ENCODE results near the gene GYPB.
"Not testable (repeated sequence)": the region's sequence is repeated elsewhere in the genome, so short reads cannot be mapped to it uniquely, and the experiment has no call there.

Gene GYPB

GRCh38 chr4:144008602-144009001 is 10.6 kb downstream of the GYPB start:
- not testable (repeated sequence) for DNase-seq

- not testable (repeated sequence) for DNase-seq
These were observed 11.2 kb downstream of the GYPB start for GRCh38 chr4:144007960-144008359.

- DNase-seq: not testable (repeated sequence)
These were observed 12.9 kb downstream of the GYPB start for GRCh38 chr4:144006200-144006803.

GRCh38 chr4:144005558-144005953 is 13.6 kb downstream of the GYPB start:
- not testable (repeated sequence) for DNase-seq

- DNase-seq: not testable (repeated sequence)
These were observed 14.2 kb downstream of the GYPB start for GRCh38 chr4:144004868-144005557.

- DNase-seq: not testable (repeated sequence)
These were observed 15.3 kb downstream of the GYPB start for GRCh38 chr4:144003890-144004265.

- not testable (repeated sequence) for DNase-seq
These were observed 15.8 kb downstream of the GYPB start for GRCh38 chr4:144003205-144003889.

- DNase-seq: not testable (repeated sequence)
These were observed 18.7 kb downstream of the GYPB start for GRCh38 chr4:144000331-144000995.

GRCh38 chr4:143996193-143996592 is 23.0 kb downstream of the GYPB start:
- DNase-seq: not testable (repeated sequence)

- DNase-seq: not testable (repeated sequence)
These were observed 27.4 kb downstream of the GYPB start for GRCh38 chr4:143991761-143992160.

GRCh38 chr4:143990717-143991116 is 28.5 kb downstream of the GYPB start:
- DNase-seq: peak; percentile 5

- DNase-seq: no peak
These were observed 33.0 kb downstream of the GYPB start for GRCh38 chr4:143986180-143986579.

- DNase-seq: not testable (repeated sequence)
These were observed 38.4 kb downstream of the GYPB start for GRCh38 chr4:143980776-143981175.

- not testable (repeated sequence) for DNase-seq
These were observed 43.7 kb downstream of the GYPB start for GRCh38 chr4:143975527-143975926.

GRCh38 chr4:143974021-143974420 is 45.2 kb downstream of the GYPB start:
- DNase-seq: not testable (repeated sequence)

- DNase-seq: no peak
These were observed 58.1 kb downstream of the GYPB start for GRCh38 chr4:143961075-143961474.

GRCh38 chr4:143955306-143955705 is 63.9 kb downstream of the GYPB start:
- DNase-seq: not testable (repeated sequence)

- not testable (repeated sequence) for DNase-seq
These were observed 67.7 kb downstream of the GYPB start for GRCh38 chr4:143951458-143951972.

- not testable (repeated sequence) for DNase-seq
These were observed 68.2 kb downstream of the GYPB start for GRCh38 chr4:143950967-143951366.

GRCh38 chr4:143950185-143950584 is 69.0 kb downstream of the GYPB start:
- not testable (repeated sequence) for DNase-seq

GRCh38 chr4:143947493-143947892 is 71.7 kb downstream of the GYPB start:
- not testable (repeated sequence) for DNase-seq
